CD4-positive, CD25-positive, alpha-beta regulatory T cell (primary cell): ENCODE results near the gene SH3RF2. TPM values are rescaled to one million over a fixed set of nuclear protein-coding genes. Genes with fewer than 3 reads are reported as not detected.

Source experiments
- ATAC-seq, 2 donors: fragments of 150-1000 bp; cut with Tn5 transposase; one replicate each; pipeline ENCODE4 v1.10.0; 2021; ENCODE audit warnings: low read depth in 2 of 2, moderate number of reproducible peaks in 2 of 2, moderate library complexity in 1 of 2
- DNase-seq, 3 donors: peaks; one replicate each; pipeline versions ENCODE4 v3.0.0 to v3.0.0-alpha.2; 2012 to 2022; ENCODE audit warnings: mixed read lengths in 1 of 3
- H3K27ac ChIP-seq: one replicate; pipeline ENCODE4 v1.7.0; 2013; ENCODE audit warnings: mild to moderate bottlenecking, low read length; ENCODE audit not compliant: insufficient read depth, poor library complexity, severe bottlenecking
- H3K27me3 ChIP-seq: one replicate; pipeline ENCODE4 v1.7.0; 2013; ENCODE audit warnings: low read length; ENCODE audit not compliant: control insufficient read depth, insufficient read depth
- H3K36me3 ChIP-seq: one replicate; pipeline ENCODE4 v1.7.0; 2013; ENCODE audit warnings: mild to moderate bottlenecking, low read length, moderate library complexity; ENCODE audit not compliant: control insufficient read depth, insufficient read depth
- H3K4me1 ChIP-seq: 2 replicates; pipeline ENCODE4 v1.7.0; 2013; ENCODE audit warnings: mild to moderate bottlenecking, low read length; ENCODE audit not compliant: insufficient read depth, control insufficient read depth, poor library complexity, severe bottlenecking
- H3K4me3 ChIP-seq: one replicate; pipeline ENCODE4 v1.7.0; 2013; ENCODE audit warnings: low read depth, mild to moderate bottlenecking, low read length, moderate library complexity
- H3K9me3 ChIP-seq, 2 experiments: 1 replicate in 1 of 2; 2 replicates in 1 of 2; pipeline ENCODE4 v1.7.0; 2013; ENCODE audit warnings: low read length in 2 of 2, mild to moderate bottlenecking in 1 of 2, moderate library complexity in 1 of 2; ENCODE audit not compliant: control insufficient read depth in 2 of 2
- H3K27ac Mint-ChIP-seq, 3 donors: one replicate each; pipeline ENCODE4 v1.8.0; 2020 to 2022; ENCODE audit warnings: mild to moderate bottlenecking in 3 of 3, mixed read lengths in 3 of 3, moderate library complexity in 2 of 3
- H3K27me3 Mint-ChIP-seq: one replicate; pipeline ENCODE4 v1.8.0; 2022; ENCODE audit warnings: mild to moderate bottlenecking, mixed read lengths
- H3K36me3 Mint-ChIP-seq: one replicate; pipeline ENCODE4 v1.8.0; 2020; ENCODE audit warnings: mixed read lengths
- H3K4me1 Mint-ChIP-seq, 4 donors: one replicate each; pipeline ENCODE4 v1.8.0; 2020 to 2022; ENCODE audit warnings: mixed read lengths in 4 of 4, mild to moderate bottlenecking in 1 of 4
- H3K4me3 Mint-ChIP-seq, 4 donors: one replicate each; pipeline ENCODE4 v1.8.0; 2020 to 2022; ENCODE audit warnings: mild to moderate bottlenecking in 4 of 4, mixed read lengths in 4 of 4, moderate library complexity in 3 of 4
- H3K9me3 Mint-ChIP-seq, 7 donors: one replicate each; pipeline ENCODE4 v1.8.0; 2020 to 2022; ENCODE audit warnings: mixed read lengths in 7 of 7, mild to moderate bottlenecking in 3 of 7, moderate library complexity in 2 of 7
- polyA plus RNA-seq, 4 donors: library from polyadenylated mRNA; unstranded; fragments of 300-500 nt; fragmentation: Illumina TruSeq; gene quantifications; one replicate each; pipeline ENCODE4 v1.2.3, GENCODE V29; 2021
- total RNA-seq: library from RNA; stranded (reverse); gene quantifications from one replicate; pipeline ENCODE4 v1.2.3, GENCODE V29; 2022

The SH3RF2 gene
- total and polyA plus RNA-seq, 5 donors from 2014 or later, result 0.52 to 4.5 (median 0.70) TPM; not detected in 1

DNA sequence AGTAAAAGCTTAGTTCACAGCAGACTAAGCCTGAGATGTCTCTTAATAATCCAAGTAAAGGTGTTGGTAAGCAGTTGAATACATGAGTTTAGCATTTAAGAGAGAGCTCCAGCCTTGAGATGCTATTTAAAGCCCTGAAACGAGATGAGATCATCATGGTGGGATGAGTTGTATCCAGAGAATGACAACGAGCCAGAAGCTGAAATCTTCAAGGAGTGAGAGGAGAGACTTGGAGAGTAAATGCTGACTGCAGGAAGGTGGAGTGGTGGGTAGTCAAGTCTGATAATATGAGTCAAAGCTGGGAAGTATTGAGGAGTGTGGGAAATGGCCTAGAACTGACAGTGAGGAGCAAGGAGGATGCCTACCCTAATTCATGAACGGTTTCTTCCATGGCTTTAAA lies 115.3 kb downstream of the SH3RF2 start:
- H3K27me3 ChIP-seq, result no peaks in the 10 kb centered on the region
- ATAC-seq (no peak), DNase-seq (no peak)
- H3K4me1 ChIP-seq, result no peaks in the 10 kb centered on the region
- Mint-ChIP-seq H3K4me3 (no peak overlapping the region), H3K27me3 (no peaks in the 10 kb centered on the region), H3K27ac (no peak overlapping the region), H3K9me3 (peaks cover 0 to 1% (median 0%) of the 10 kb centered on the region in 7 donors), H3K4me1 (no peaks in the 10 kb centered on the region), H3K36me3 (no peaks in the 10 kb centered on the region)
- no peaks in the 10 kb centered on the region for H3K36me3 ChIP-seq
- no peak overlapping the region for H3K4me3 ChIP-seq
- no peak overlapping the region for H3K27ac ChIP-seq
- no peaks in the 10 kb centered on the region for H3K9me3 ChIP-seq

DNA sequence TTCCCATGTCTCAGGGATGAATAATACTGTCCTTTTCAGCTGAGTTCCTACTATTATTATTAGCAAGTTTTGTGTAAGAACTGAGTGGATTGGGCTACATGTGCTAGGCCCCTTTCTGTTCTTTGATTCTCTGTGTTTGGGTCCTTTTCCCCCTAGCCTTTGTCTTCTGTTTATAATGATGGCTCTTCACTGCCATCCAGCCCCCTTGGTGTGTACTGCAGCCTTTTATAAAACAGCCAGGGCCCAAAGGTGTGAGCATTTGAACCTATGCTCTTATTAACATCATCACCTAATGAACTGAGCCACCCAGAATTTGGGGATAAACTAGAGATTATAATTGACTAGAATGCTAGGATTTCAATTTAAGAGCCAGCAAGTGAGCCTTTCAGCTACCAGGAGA lies 116.4 kb downstream of the SH3RF2 start:
- Histone ChIP-seq H3K36me3 (no peaks in the 10 kb centered on the region), H3K4me1 (no peaks in the 10 kb centered on the region), H3K27me3 (no peaks in the 10 kb centered on the region), H3K27ac (no peak overlapping the region), H3K9me3 (no peaks in the 10 kb centered on the region), H3K4me3 (no peak overlapping the region)
- Mint-ChIP-seq H3K4me1 (no peaks in the 10 kb centered on the region), H3K27me3 (no peaks in the 10 kb centered on the region), H3K9me3 (peaks cover 0 to 1% (median 0%) of the 10 kb centered on the region in 7 donors), H3K27ac (no peak overlapping the region), H3K4me3 (no peak overlapping the region), H3K36me3 (no peaks in the 10 kb centered on the region)
- ATAC-seq (no peak), DNase-seq (no peak)

DNA sequence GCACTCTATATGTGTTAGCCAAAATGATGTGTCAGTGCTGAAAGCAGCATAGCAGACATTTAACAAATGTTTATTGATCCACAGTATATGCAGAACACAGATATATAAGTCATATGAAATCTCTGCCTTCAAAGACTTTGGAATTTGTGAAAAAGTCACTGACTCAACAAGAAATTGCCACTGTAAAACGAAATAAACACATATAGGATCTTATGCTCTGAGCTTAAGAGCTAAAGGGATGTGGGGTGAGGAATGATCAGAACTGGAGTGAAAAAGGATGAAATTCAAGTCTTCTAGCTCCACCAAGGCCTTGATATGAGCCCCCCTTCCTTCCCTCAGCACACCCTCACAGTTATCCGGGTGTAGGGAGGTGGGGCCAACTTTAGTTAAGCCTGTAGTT lies 119.1 kb downstream of the SH3RF2 start:
- no peak overlapping the region for H3K4me3 ChIP-seq
- no peaks in the 10 kb centered on the region for H3K36me3 ChIP-seq
- Mint-ChIP-seq H3K36me3 (no peaks in the 10 kb centered on the region), H3K9me3 (peaks cover 0 to 1% (median 0%) of the 10 kb centered on the region in 7 donors), H3K27me3 (no peaks in the 10 kb centered on the region), H3K4me1 (no peaks in the 10 kb centered on the region), H3K27ac (no peak overlapping the region), H3K4me3 (no peak overlapping the region)
- peaks cover 1% of the 10 kb centered on the region for H3K27me3 ChIP-seq
- no peak for DNase-seq
- no peaks in the 10 kb centered on the region for H3K4me1 ChIP-seq
- no peaks in the 10 kb centered on the region for H3K9me3 ChIP-seq
- ATAC-seq, result no peak
- no peak overlapping the region for H3K27ac ChIP-seq

DNA sequence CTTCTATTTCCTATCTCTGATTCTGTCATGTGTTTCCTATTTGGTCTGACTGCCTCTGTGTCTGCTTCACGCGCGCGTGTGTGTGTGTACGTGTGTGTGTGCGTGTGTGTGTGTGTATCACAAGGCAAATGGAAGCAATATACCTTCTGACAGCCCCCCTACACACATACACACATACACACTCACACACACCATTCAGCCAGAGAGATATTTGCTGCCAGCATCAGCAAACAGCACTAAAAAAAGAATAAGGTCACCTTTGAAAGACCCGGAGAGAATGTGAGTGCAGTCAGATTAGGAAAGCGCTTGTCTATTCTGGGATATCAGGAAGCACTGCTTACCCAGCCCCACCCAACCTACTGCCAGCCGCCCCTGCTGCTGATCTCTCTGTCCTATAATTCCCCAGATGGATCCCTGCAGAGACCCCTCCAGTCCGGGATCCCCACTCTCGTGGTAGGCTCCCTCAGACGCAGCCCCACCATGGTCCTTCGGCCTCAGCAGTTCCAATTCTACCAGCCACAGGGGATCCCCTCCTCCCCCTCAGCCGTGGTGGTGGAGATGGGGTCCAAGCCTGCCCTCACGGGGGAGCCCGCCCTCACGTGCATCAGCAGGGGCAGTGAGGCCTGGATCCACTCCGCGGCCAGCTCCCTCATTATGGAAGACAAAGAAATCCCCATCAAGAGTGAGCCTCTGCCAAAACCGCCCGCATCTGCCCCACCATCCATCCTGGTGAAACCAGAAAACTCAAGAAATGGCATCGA lies 123.3 kb downstream of the SH3RF2 start:
- Mint-ChIP-seq H3K4me1 (no peaks in the 10 kb centered on the region), H3K9me3 (no peaks in the 10 kb centered on the region), H3K36me3 (no peaks in the 10 kb centered on the region), H3K27me3 (no peaks in the 10 kb centered on the region), H3K4me3 (no peak overlapping the region), H3K27ac (no peak overlapping the region)
- Histone ChIP-seq H3K27me3 (peaks cover 1% of the 10 kb centered on the region), H3K36me3 (no peaks in the 10 kb centered on the region), H3K9me3 (no peaks in the 10 kb centered on the region), H3K4me1 (no peaks in the 10 kb centered on the region), H3K27ac (no peak overlapping the region), H3K4me3 (no peak overlapping the region)
- DNase-seq (no peak), ATAC-seq (no peak)

DNA sequence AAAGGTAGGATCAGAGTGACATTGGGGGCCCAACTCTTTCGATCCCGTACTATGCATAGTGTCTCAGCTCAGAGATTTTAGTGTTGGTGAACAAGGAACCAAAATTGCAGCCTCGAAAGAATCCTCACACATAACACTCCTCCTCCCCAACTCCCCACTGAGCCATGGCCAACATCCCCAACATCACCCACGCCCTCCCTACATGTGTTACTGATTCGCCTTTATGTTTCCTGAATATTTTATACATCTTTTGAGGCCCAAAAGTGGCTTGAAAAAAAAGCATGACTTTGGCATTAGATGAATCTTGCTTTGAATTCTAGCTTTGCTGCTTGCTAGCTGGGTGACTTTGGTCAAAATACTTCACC lies 123.8 kb downstream of the SH3RF2 start:
- H3K4me3 Mint-ChIP-seq, result no peak overlapping the region
- no peaks in the 10 kb centered on the region for H3K9me3 Mint-ChIP-seq
- DNase-seq (no peak), ATAC-seq (no peak)
- H3K36me3 Mint-ChIP-seq, result no peaks in the 10 kb centered on the region
- H3K36me3 ChIP-seq, result no peaks in the 10 kb centered on the region
- H3K27ac ChIP-seq, result no peak overlapping the region
- H3K4me1 Mint-ChIP-seq, result no peaks in the 10 kb centered on the region
- H3K9me3 ChIP-seq, result no peaks in the 10 kb centered on the region
- no peaks in the 10 kb centered on the region for H3K4me1 ChIP-seq
- H3K27ac Mint-ChIP-seq, result no peak overlapping the region
- no peaks in the 10 kb centered on the region for H3K27me3 Mint-ChIP-seq
- H3K27me3 ChIP-seq, result peaks cover 1% of the 10 kb centered on the region
- no peak overlapping the region for H3K4me3 ChIP-seq

DNA sequence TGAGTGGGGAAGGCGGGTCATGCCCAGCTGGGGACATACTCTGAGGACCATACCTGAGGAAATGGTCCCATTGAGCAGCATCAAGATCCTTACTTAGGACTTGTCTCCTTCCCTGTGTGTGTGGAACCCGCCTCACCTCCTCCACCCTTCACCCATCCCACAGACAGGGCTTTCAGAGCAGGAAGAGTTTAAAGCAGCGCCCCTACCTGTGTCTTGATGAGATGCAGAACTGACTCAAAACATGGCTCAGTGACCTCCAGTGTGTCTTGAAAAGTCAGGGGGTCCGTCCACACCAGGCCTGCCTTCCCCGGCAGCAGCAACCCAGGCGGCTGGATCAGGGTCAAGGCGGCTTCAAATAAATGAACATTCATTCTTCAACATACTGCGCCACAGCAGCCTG lies 130.6 kb downstream of the SH3RF2 start:
- H3K36me3 Mint-ChIP-seq, result no peaks in the 10 kb centered on the region
- H3K36me3 ChIP-seq, result no peaks in the 10 kb centered on the region
- peaks cover under 1% of the 10 kb centered on the region for H3K27me3 ChIP-seq
- H3K27ac ChIP-seq, result no peak overlapping the region
- no peaks in the 10 kb centered on the region for H3K27me3 Mint-ChIP-seq
- no peaks in the 10 kb centered on the region for H3K9me3 ChIP-seq
- no peak overlapping the region for H3K27ac Mint-ChIP-seq
- peaks cover 0 to 3% (median 0%) of the 10 kb centered on the region in 7 donors for H3K9me3 Mint-ChIP-seq
- no peak overlapping the region for H3K4me3 Mint-ChIP-seq
- H3K4me3 ChIP-seq, result no peak overlapping the region
- H3K4me1 ChIP-seq, result no peaks in the 10 kb centered on the region
- DNase-seq (no peak), ATAC-seq (no peak)
- H3K4me1 Mint-ChIP-seq, result no peaks in the 10 kb centered on the region

DNA sequence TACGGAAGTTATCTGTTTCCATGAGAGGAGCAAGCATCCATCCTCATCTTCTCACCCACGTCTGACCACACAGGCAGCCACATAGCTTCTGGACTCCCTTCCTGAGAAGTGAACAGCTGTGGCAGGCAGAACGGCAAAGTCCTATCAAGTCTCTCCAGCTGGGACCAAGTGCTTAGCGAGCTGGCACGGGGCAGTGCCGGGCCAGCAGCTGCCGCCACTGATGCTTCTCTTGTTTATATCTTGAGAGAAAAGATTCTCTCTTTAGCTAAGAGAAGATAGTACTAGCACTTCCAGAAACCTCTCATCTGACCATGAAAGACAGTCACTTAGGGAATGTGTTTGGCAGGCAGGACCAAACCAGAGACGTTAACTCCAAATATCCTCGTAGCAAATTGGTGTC lies 131.8 kb downstream of the SH3RF2 start:
- no peaks in the 10 kb centered on the region for H3K36me3 Mint-ChIP-seq
- Histone ChIP-seq H3K36me3 (no peaks in the 10 kb centered on the region), H3K4me1 (no peaks in the 10 kb centered on the region), H3K27me3 (peaks cover 2% of the 10 kb centered on the region), H3K9me3 (no peaks in the 10 kb centered on the region), H3K27ac (no peak overlapping the region), H3K4me3 (no peak overlapping the region)
- H3K27me3 Mint-ChIP-seq, result no peaks in the 10 kb centered on the region
- H3K9me3 Mint-ChIP-seq, result peaks cover 0 to 3% (median 0%) of the 10 kb centered on the region in 7 donors
- no peak overlapping the region for H3K27ac Mint-ChIP-seq
- no peaks in the 10 kb centered on the region for H3K4me1 Mint-ChIP-seq
- DNase-seq (no peak), ATAC-seq (no peak)
- H3K4me3 Mint-ChIP-seq, result no peak overlapping the region
